HepG2 (cell line): ENCODE measurements around the gene SLC13A3. TPM values are rescaled to one million over a fixed set of nuclear protein-coding genes. Genes with fewer than 3 reads are reported as not detected.

ENCODE experiments used
- BRD4 ChIP-seq: sonication (generic); formaldehyde crosslinking; IDR thresholded peaks from 2 replicates; pipeline ENCODE4 v1.4.0; 2020; ENCODE audit warnings: missing genetic modification reagents
- HIC2 ChIP-seq: sonication (generic); formaldehyde crosslinking; IDR thresholded peaks from 2 replicates; pipeline ENCODE4 v1.9.0; 2022; ENCODE audit warnings: low read depth, missing genetic modification reagents
- LBX2 ChIP-seq: sonication (generic); formaldehyde crosslinking; IDR thresholded peaks from 2 replicates; pipeline ENCODE4 v1.5.0; 2020; ENCODE audit warnings: missing genetic modification reagents, mild to moderate bottlenecking, borderline replicate concordance
- MXD4 ChIP-seq: IDR thresholded peaks from 2 replicates; pipeline ENCODE4 v1.6.1; 2016; ENCODE audit warnings: mild to moderate bottlenecking, missing biosample characterization, missing genetic modification reagents
- SMC3 ChIP-seq: IDR thresholded peaks from 2 replicates; pipeline ENCODE4 v1.6.1; 2011; ENCODE audit warnings: low read length, improper control_type of control experiment
- TFE3 ChIP-seq: IDR thresholded peaks from 2 replicates; pipeline ENCODE4 v1.6.1; 2016
- THAP11 ChIP-seq: IDR thresholded peaks from 2 replicates; pipeline ENCODE4 v1.6.1; 2016; ENCODE audit warnings: missing biosample characterization, missing genetic modification reagents
- YY1 ChIP-seq: IDR thresholded peaks from 2 replicates; pipeline ENCODE4 v1.6.1; 2011; ENCODE audit warnings: low read length, low read depth, moderate library complexity, mild to moderate bottlenecking; ENCODE audit not compliant: insufficient read depth, insufficient replicate concordance
- ZBTB1 ChIP-seq: sonication (generic); formaldehyde crosslinking; IDR thresholded peaks from 2 replicates; pipeline ENCODE4 v1.4.0; 2020; ENCODE audit warnings: missing genetic modification reagents, borderline replicate concordance
- ZNF142 ChIP-seq: sonication (generic); formaldehyde crosslinking; IDR thresholded peaks from 2 replicates; pipeline ENCODE4 v1.4.0; 2020; ENCODE audit warnings: missing genetic modification reagents
- ZNF556 ChIP-seq: sonication (generic); formaldehyde crosslinking; IDR thresholded peaks from 2 replicates; pipeline ENCODE4 v1.4.0; 2020; ENCODE audit warnings: mild to moderate bottlenecking, missing genetic modification reagents, borderline replicate concordance
- ZNF597 ChIP-seq: sonication (generic); formaldehyde crosslinking; IDR thresholded peaks from 2 replicates; pipeline ENCODE4 v1.5.0; 2020; ENCODE audit warnings: missing genetic modification reagents
- polyA plus RNA-seq, 8 experiments: library from polyadenylated mRNA; depleted of rRNA in 3 of 8; stranded (reverse) in 7 of 8; unstranded in 1 of 8; fragments of >200 nt; fragmentation: Illumina TruSeq in 4 of 8; extraction: Trizol in 4 of 8; gene quantifications; 2 replicates each; pipeline versions ENCODE4 v1.2.1 to v1.2.3, GENCODE V29; 2011 to 2016; ENCODE audit warnings: low read depth in 4 of 8, missing spikeins in 1 of 8, mixed read lengths in 1 of 8; ENCODE audit not compliant: insufficient read depth in 1 of 8
- total RNA-seq, 5 experiments: library from RNA; depleted of rRNA; stranded (reverse); fragments of >200 nt; fragmentation: Illumina TruSeq; extraction: Trizol; gene quantifications; 2 replicates each; pipeline ENCODE4 v1.2.3, GENCODE V29; 2016; ENCODE audit warnings: low read depth in 1 of 5
- TF ChIP-seq, protein P1 (sequence below): IDR thresholded peaks from 2 replicates; pipeline ENCODE4 v1.6.1; 2016; ENCODE audit warnings: mild to moderate bottlenecking, missing biosample characterization, missing genetic modification reagents
- TF ChIP-seq, protein P2 (sequence below): sonication (generic); formaldehyde crosslinking; IDR thresholded peaks from 2 replicates; pipeline ENCODE4 v1.4.0; 2020; ENCODE audit warnings: missing genetic modification reagents

Gene SLC13A3
- total and polyA plus RNA-seq, 2 of the 13 experiments (the other 11 are each of a cell fraction or from before 2014, with no cell fraction given) = 66.5 to 76.0 TPM

DNA sequence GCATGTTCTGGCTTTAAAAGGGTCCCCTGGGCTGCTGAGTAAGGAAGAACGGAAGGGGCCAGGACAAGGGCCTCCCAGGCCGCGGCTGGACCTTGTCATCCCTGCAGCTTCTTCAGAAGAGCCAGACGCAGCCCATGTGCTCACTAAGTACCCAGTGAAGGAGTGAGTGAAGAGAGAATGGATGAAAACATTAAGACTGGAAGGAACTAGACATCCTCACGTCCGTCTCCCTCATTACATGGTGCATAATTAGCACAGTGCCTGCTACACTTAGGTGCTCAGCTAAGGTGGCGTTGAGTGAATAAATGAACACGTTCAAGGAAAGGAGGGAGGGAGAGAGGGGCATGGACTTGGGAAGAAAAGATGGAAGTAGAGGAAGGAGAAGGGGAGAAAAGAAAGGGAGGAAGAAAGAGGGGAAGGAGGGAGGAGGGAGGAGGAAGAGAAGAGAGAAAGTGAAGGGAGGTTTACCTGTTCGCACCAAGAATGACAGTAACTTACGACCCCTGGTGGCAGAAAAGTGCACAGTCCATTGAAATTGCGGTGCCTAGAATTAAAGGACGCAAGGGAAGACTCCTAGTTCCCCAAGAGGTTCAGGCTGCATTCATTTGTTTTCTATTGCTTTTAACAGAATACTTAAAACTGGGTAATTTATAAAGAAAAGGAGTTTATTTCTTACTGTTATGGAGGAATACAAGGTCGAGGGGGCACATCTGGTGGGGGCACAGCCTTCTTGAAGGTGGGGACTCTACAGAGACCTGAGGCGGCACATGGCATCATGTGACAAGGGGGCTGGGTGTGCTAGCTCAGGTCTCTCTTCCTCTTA is 30.0 kb upstream of the SLC13A3 start (continued):
- peak; percentile 6 for TF ChIP-seq YY1
- peak; percentile 50 for TF ChIP-seq THAP11 (CRISPR knock-in tag)
- TF ChIP-seq, protein P1, sequence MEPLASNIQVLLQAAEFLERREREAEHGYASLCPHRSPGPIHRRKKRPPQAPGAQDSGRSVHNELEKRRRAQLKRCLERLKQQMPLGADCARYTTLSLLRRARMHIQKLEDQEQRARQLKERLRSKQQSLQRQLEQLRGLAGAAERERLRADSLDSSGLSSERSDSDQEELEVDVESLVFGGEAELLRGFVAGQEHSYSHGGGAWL (CRISPR knock-in tag) = no peak
- no peak for TF ChIP-seq ZNF597 (CRISPR knock-in tag)
- TF ChIP-seq LBX2 (CRISPR knock-in tag) = no peak; the same call in 1 of the 2 replicates
- TF ChIP-seq ZBTB1 = no peak
- TF ChIP-seq ZNF556 (CRISPR knock-in tag) = 0 out of 2 replicates have a peak, but pooled peaks have one; percentile 84
- TF ChIP-seq BRD4 (CRISPR knock-in tag) = no peak
- 0 out of 2 replicates have a peak, but pooled peaks have one; percentile 41 for TF ChIP-seq TFE3 (CRISPR knock-in tag)
- peak; percentile 61; the same call in 1 of the 2 replicates for TF ChIP-seq MXD4 (CRISPR knock-in tag)
- TF ChIP-seq SMC3 = peak; percentile 100
- TF ChIP-seq HIC2 (CRISPR knock-in tag) = 0 out of 2 replicates have a peak, but pooled peaks have one; percentile 7
- TF ChIP-seq, protein P2, sequence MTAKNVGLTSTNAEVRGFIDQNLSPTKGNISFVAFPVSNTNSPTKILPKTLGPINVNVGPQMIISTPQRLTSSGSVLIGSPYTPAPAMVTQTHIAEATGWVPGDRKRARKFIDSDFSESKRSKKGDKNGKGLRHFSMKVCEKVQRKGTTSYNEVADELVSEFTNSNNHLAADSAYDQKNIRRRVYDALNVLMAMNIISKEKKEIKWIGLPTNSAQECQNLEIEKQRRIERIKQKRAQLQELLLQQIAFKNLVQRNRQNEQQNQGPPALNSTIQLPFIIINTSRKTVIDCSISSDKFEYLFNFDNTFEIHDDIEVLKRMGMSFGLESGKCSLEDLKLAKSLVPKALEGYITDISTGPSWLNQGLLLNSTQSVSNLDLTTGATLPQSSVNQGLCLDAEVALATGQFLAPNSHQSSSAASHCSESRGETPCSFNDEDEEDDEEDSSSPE = peak; percentile 33; the same call in 1 of the 2 replicates
- TF ChIP-seq ZNF142 = no peak
